Activated CD4-positive, alpha-beta T cell treated with anti-CD3 and anti-CD28 coated beads, Interleukin-2, amount 50 U/mL, for 1 hour (primary cell): ENCODE measurements around the gene BCAS2.

Experiments used
- DNase-seq: peaks from one replicate; pipeline ENCODE4 v3.0.0-alpha.2; 2020

Gene BCAS2

GRCh38 chr1:114554577-114554976, 26.8 kb downstream of the BCAS2 start:
- no peak for DNase-seq

- DNase-seq = no peak
Measured at GRCh38 chr1:114552106-114552639, 29.2 kb downstream of the BCAS2 start.

- no peak for DNase-seq
Measured at GRCh38 chr1:114551400-114551799, 30.0 kb downstream of the BCAS2 start.

- DNase-seq = no peak
Measured at GRCh38 chr1:114550336-114550735, 31.1 kb downstream of the BCAS2 start.

GRCh38 chr1:114549137-114549536, 32.3 kb downstream of the BCAS2 start:
- DNase-seq = no peak

GRCh38 chr1:114547076-114547475, 34.3 kb downstream of the BCAS2 start:
- no peak for DNase-seq

- no peak for DNase-seq
Measured at GRCh38 chr1:114545796-114546195, 35.6 kb downstream of the BCAS2 start.

GRCh38 chr1:114545315-114545714, 36.1 kb downstream of the BCAS2 start:
- DNase-seq = no peak

- no peak for DNase-seq
Measured at GRCh38 chr1:114540821-114541220, 40.6 kb downstream of the BCAS2 start.

- DNase-seq = no peak
Measured at GRCh38 chr1:114540272-114540671, 41.1 kb downstream of the BCAS2 start.

- DNase-seq = no peak
Measured at GRCh38 chr1:114536043-114536442, 45.4 kb downstream of the BCAS2 start.

GRCh38 chr1:114535401-114535800, 46.0 kb downstream of the BCAS2 start:
- DNase-seq = no peak

GRCh38 chr1:114531094-114531493, 50.3 kb downstream of the BCAS2 start:
- DNase-seq = no peak

GRCh38 chr1:114530224-114530623, 51.2 kb downstream of the BCAS2 start:
- no peak for DNase-seq

GRCh38 chr1:114524944-114525343, 56.5 kb downstream of the BCAS2 start:
- DNase-seq = no peak

- no peak for DNase-seq
Measured at GRCh38 chr1:114522264-114522575, 59.2 kb downstream of the BCAS2 start.

- no peak for DNase-seq
Measured at GRCh38 chr1:114521396-114522263, 59.8 kb downstream of the BCAS2 start.
